HG03196 (cell line): ENCODE data around the gene KCNH3.
"Not testable (repeated sequence)": the region's sequence is repeated elsewhere in the genome, so short reads cannot be mapped to it uniquely, and the experiment has no call there.

Source experiments
- ATAC-seq: cut with Tn5 transposase; IDR thresholded peaks from one replicate; pipeline ENCODE4 v1.9.1; 2021; ENCODE audit not compliant: unreplicated experiment

The KCNH3 gene

GRCh38 chr12:49527361-49528130 is 11.3 kb upstream of the KCNH3 start:
- no peak for ATAC-seq

- ATAC-seq = no peak
Measured at GRCh38 chr12:49529414-49529813, 9.4 kb upstream of the KCNH3 start.

DNA sequence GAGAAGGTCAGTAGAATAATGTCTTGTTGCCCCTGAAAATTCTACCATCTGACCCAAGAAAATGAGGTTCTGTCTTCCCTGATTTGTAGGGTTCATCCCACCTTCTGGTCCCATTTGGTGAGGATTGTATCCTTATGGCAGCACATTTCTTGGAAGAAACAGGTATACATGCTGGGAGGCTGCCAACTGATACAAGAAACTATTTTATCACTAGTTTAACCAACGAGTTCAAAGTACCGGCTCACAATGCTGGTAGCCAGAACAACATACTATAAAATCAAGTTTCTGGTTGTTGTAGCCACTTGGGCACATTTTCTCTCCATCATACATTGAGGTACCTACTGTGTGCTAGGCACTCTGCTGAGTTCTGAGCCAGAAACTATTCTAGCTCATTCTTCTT is 7.1 kb upstream of the KCNH3 start:
- ATAC-seq = no peak

DNA sequence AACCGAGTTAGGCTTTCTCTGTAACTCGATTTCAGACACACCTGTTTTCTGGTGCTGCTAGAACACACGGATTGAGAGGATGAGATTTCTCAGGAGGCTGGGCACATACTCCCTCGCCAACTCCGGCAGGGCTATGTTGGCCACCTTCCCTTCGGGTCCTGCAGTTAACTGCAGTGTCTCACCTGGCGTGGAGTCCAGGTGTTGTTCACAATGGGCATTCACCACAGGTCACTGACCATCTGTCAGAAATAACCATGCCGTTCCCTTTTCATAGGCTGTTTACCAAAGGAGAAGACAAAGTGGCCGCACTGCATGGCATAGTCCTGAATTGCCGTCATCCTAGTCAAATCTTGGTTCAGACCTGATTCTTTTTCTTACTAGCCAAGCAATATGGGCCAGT is 5.5 kb upstream of the KCNH3 start:
- no peak for ATAC-seq

DNA sequence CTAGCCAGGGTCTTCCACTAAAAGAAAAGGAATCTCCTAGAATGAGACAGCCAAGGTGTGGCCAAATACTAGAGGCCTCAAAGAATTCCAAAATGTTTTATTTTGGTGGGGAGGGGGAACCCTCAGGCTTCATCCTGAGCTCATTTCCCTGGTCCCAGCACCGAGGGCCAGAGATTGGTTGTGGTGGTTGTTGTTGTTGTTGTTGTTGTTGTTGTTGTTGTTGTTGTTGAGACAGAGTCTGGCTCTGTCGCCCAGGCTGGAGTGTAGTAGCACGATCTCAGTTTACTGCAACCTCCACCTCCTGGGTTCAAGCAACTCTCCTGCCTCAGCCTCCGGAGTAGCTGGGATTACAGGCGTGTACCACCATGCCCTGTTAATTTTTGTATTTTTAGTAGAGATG is 4.7 kb upstream of the KCNH3 start:
- ATAC-seq = not testable (repeated sequence)

GRCh38 chr12:49534731-49535278 is 4.0 kb upstream of the KCNH3 start:
- no peak for ATAC-seq

GRCh38 chr12:49535921-49536525 is 2.8 kb upstream of the KCNH3 start:
- no peak for ATAC-seq

GRCh38 chr12:49536526-49537071 is 2.2 kb upstream of the KCNH3 start:
- no peak for ATAC-seq

DNA sequence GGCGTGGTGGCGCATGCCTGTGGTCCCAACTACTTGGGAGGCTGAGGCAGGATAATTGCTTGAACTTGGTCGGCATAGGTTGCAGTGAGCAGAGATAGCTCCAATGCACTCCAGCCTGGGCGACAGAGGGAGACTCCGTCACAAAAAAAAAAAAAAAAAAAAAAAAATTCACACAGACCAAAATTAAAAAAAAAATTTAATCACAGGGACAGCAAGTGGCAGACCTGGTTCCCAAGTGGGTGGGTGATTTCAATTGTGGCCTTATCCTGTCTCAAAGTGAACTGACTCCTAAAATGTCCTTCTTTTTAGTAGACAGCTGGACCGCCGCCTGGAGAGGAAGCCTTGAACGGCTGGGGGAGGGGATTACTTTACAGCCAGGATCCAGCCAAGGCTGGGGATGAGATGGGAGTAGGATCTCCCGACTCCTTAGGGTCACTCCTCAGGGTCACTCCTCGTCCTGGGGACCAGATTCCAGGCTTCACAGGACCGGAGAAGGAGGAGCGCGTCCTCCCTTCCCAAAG is 1.5 kb upstream of the KCNH3 start:
- no peak for ATAC-seq

DNA sequence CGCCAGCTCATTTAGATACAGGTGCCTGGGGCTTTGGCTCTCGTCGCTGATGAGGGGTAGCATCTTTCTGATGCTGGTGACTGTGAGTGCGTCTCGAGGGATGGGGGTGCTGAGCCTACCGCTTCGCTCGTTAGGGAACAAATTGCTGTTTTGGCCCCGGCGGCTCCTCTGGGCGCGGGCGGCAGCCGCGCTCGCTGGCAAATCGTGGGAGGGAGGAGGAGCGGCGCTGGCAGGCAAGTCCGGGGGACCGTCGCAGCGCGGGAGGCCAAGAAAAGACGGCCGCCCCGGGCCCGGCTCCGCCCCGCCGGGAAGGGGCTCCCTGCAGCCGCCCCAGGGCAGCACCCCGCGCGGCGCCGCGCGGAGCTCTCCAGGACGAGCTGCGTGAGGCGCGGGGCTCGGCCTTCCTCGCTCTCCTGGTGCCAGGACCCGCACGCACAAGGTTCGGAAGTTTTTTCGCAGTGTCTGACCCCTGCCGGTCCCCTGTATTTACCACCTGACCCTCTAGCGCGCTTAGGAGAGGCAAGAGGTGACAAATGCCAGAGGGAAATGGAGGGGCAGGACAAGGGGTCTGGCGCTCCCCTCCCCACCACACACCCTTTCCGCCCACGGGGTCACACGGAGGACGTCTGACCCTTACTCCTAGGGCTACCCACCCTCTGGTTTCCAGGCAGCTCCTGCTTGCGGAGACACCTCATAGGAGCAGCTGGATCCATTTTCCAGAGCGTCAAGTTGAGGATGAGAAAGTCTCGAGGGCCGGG is 899 bp upstream of the KCNH3 start:
- no peak for ATAC-seq

GRCh38 chr12:49539406-49540228 is 787 bp downstream of the KCNH3 start:
- no peak for ATAC-seq

GRCh38 chr12:49540229-49541139 is 1.7 kb downstream of the KCNH3 start:
- ATAC-seq = no peak

DNA sequence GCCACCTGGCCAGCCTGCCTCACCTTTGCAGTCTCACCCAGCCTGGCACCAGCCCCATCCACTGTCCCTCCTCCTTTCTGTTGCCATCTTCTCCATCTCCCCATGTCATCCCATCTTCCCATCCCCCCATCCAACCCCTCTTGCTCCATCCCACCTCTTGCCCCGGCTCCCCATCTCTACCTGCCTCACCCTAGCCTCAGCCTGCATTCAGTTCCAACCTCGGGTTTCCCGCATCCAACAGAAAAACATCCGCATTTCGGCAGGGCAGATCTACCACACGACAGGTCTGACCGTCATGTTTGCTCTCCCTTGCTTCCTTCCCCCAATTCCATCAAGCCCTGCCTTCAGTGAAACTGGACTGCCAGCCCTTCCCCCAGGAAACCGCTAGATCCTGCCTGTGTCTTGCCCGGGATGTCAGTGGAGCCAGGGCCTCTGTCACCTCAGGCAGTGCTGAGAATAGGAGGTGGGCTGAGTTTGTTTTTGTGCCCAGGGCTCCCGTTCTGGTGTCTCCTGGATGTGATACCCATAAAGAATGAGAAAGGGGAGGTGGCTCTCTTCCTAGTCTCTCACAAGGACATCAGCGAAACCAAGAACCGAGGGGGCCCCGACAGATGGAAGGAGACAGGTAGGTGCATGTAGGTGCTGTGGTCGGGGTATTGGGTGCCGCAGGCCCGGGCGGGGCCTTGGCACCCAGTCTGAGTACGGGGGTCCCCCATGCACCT is 2.5 kb downstream of the KCNH3 start:
- ATAC-seq = no peak

DNA sequence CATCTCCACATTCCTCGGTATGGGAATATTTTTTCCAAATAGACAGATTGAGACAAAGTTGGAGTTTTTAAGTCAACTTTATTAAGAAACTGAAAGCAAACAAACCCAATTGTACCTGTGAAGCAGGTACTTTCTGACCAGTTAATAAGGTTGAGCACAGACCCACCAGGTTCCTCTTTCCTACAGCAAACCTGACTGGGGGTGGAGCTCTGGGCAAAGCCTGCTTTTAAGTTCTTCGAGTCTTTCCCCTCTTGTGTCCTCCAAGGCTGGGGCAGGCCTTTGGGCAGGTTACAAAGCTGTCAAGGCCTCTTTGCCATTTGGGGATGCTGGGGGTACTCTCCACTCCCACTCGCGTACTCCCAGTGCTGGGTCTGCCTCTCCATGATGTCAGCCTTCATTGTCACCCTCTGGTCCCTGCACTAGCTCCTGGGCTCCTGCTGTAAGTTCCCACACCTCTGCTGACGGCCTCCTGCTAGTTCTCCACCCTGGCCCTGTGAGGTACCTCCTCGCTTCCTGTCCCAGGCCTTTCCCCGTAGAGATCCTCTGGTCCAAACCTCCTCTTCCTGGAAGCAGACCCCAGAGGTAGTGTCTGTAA is 3.2 kb downstream of the KCNH3 start:
- no peak for ATAC-seq

DNA sequence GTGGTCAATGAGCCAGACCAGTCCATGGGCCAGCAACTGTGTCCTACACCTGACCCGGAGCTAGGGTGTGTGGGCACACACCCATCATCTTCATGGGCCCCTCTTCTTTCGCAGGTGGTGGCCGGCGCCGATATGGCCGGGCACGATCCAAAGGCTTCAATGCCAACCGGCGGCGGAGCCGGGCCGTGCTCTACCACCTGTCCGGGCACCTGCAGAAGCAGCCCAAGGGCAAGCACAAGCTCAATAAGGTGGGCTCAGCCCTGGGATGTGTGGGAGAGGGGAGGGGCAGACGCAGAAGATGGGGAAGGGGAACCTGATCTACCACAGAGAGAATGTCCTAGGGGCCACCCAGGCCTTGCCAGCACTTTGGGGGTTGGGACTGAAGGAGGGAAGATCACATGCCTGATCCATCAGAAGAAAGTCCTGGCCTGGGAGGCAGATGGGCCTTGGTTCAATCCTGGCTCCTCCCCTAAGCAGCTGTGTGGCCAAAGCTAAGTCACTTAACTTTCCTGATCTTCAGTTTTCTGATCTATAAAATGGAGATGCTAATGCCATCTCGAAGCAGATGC is 3.8 kb downstream of the KCNH3 start:
- ATAC-seq = no peak

DNA sequence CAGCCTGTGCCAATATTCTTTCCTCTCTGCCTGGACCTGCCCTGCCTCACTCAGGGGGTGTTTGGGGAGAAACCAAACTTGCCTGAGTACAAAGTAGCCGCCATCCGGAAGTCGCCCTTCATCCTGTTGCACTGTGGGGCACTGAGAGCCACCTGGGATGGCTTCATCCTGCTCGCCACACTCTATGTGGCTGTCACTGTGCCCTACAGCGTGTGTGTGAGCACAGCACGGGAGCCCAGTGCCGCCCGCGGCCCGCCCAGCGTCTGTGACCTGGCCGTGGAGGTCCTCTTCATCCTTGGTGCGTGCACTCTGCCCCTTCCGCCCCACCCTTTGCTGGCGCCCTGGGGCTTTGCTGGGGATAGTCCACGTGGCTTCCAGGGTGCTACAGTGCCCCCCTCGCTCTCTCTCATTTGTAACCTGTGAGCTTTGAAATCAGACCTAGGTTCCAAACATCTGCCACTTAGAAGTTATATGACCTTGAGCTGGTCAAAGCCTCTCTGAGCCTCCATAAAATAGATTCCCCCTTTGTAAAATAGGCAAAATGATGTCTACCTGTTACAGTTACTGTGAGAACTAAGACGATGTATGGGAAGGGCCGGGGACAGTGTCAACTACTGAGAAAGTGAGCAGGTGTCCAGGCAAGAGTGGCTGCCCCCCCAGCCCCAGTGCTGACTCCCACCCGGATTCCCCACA is 4.5 kb downstream of the KCNH3 start:
- ATAC-seq = no peak
